Liver (tissue), 3 donors: ENCODE measurements around the gene BBS5.

ENCODE experiments used
- TF ChIP-seq, protein P1 (sequence below): fragments of 150-350 bp; IDR thresholded peaks from 2 replicates; pipeline ENCODE4 v1.5.1; 2017; ENCODE audit warnings: improper control_type of control experiment, low read depth, low read length; ENCODE audit not compliant: missing input control
- TF ChIP-seq, protein P2 (sequence below): IDR thresholded peaks from 2 replicates; pipeline ENCODE4 v1.6.1; 2016; ENCODE audit warnings: antibody characterized with exemption
- TF ChIP-seq, protein P3 (sequence below): IDR thresholded peaks from 2 replicates; pipeline ENCODE4 v1.6.1; 2016; ENCODE audit warnings: antibody characterized with exemption
- TF ChIP-seq, protein P4 (sequence below): IDR thresholded peaks from 2 replicates; pipeline ENCODE4 v1.6.1; 2016; ENCODE audit warnings: antibody characterized with exemption, mild to moderate bottlenecking
- donor health status: healthy.
- donor health status: healthy.

DNA sequence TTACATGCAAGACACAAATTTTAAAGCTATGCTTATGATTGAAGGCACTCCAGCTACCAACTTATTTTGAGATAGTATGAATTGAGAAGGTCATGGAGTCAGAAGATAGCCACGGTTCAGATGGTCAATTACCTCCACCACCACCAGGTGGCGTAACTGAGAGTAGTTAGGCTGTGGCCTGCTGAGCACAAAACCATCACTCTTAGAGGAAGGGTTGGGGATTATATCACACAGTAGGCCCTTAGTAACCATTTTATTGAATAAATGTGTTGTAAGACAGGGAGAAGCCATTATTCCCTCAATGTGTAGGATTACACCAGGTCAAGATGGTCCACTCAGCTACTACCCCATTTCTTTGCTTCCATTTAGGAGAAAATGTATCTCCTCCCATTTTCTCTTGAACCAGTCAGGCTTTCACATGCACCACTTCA is 49.0 kb downstream of the BBS5 start:
- TF ChIP-seq, protein P1, sequence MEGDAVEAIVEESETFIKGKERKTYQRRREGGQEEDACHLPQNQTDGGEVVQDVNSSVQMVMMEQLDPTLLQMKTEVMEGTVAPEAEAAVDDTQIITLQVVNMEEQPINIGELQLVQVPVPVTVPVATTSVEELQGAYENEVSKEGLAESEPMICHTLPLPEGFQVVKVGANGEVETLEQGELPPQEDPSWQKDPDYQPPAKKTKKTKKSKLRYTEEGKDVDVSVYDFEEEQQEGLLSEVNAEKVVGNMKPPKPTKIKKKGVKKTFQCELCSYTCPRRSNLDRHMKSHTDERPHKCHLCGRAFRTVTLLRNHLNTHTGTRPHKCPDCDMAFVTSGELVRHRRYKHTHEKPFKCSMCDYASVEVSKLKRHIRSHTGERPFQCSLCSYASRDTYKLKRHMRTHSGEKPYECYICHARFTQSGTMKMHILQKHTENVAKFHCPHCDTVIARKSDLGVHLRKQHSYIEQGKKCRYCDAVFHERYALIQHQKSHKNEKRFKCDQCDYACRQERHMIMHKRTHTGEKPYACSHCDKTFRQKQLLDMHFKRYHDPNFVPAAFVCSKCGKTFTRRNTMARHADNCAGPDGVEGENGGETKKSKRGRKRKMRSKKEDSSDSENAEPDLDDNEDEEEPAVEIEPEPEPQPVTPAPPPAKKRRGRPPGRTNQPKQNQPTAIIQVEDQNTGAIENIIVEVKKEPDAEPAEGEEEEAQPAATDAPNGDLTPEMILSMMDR: peak; percentile 77
- TF ChIP-seq, protein P2, sequence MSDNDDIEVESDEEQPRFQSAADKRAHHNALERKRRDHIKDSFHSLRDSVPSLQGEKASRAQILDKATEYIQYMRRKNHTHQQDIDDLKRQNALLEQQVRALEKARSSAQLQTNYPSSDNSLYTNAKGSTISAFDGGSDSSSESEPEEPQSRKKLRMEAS: no peak
- TF ChIP-seq, protein P3, sequence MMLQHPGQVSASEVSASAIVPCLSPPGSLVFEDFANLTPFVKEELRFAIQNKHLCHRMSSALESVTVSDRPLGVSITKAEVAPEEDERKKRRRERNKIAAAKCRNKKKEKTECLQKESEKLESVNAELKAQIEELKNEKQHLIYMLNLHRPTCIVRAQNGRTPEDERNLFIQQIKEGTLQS: no peak
- TF ChIP-seq, protein P4, sequence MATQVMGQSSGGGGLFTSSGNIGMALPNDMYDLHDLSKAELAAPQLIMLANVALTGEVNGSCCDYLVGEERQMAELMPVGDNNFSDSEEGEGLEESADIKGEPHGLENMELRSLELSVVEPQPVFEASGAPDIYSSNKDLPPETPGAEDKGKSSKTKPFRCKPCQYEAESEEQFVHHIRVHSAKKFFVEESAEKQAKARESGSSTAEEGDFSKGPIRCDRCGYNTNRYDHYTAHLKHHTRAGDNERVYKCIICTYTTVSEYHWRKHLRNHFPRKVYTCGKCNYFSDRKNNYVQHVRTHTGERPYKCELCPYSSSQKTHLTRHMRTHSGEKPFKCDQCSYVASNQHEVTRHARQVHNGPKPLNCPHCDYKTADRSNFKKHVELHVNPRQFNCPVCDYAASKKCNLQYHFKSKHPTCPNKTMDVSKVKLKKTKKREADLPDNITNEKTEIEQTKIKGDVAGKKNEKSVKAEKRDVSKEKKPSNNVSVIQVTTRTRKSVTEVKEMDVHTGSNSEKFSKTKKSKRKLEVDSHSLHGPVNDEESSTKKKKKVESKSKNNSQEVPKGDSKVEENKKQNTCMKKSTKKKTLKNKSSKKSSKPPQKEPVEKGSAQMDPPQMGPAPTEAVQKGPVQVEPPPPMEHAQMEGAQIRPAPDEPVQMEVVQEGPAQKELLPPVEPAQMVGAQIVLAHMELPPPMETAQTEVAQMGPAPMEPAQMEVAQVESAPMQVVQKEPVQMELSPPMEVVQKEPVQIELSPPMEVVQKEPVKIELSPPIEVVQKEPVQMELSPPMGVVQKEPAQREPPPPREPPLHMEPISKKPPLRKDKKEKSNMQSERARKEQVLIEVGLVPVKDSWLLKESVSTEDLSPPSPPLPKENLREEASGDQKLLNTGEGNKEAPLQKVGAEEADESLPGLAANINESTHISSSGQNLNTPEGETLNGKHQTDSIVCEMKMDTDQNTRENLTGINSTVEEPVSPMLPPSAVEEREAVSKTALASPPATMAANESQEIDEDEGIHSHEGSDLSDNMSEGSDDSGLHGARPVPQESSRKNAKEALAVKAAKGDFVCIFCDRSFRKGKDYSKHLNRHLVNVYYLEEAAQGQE: no peak
